NCI-H524 treated with DMSO at 0.1 percent for 48 hours (cell line): ENCODE results near the gene TPSB2.
A peak's percentile ranks its signal among the peaks of the same experiment; 100 is the strongest.
"Not testable (repeated sequence)": the region's sequence is repeated elsewhere in the genome, so short reads cannot be mapped to it uniquely, and the experiment has no call there.

ENCODE experiments used
- DNase-seq: peaks from one replicate; lab custom pipeline; 2025; lab: John Stamatoyannopoulos, UW

The TPSB2 gene

GRCh38 chr16:1200014-1200627, 29.9 kb downstream of the TPSB2 start:
- no peak for DNase-seq

GRCh38 chr16:1199347-1200013, 30.5 kb downstream of the TPSB2 start:
- DNase-seq, result no peak

- not testable (repeated sequence) for DNase-seq
Measured at GRCh38 chr16:1198671-1199346, 31.2 kb downstream of the TPSB2 start.

- DNase-seq, result no peak
Measured at GRCh38 chr16:1198194-1198593, 31.8 kb downstream of the TPSB2 start.

GRCh38 chr16:1197237-1197866, 32.6 kb downstream of the TPSB2 start:
- no peak for DNase-seq

GRCh38 chr16:1196494-1196893, 33.5 kb downstream of the TPSB2 start:
- DNase-seq, result no peak

- DNase-seq, result no peak
Measured at GRCh38 chr16:1195393-1195666, 34.7 kb downstream of the TPSB2 start.

GRCh38 chr16:1194665-1195392, 35.2 kb downstream of the TPSB2 start:
- no peak for DNase-seq

GRCh38 chr16:1193825-1194581, 36.0 kb downstream of the TPSB2 start:
- DNase-seq, result no peak

GRCh38 chr16:1193143-1193824, 36.7 kb downstream of the TPSB2 start:
- peak; percentile 2 for DNase-seq

- DNase-seq, result no peak
Measured at GRCh38 chr16:1192384-1193073, 37.5 kb downstream of the TPSB2 start.

GRCh38 chr16:1190789-1191188, 39.2 kb downstream of the TPSB2 start:
- not testable (repeated sequence) for DNase-seq

- no peak for DNase-seq
Measured at GRCh38 chr16:1189455-1189854, 40.5 kb downstream of the TPSB2 start.

- no peak for DNase-seq
Measured at GRCh38 chr16:1188432-1189189, 41.4 kb downstream of the TPSB2 start.

- DNase-seq, result not testable (repeated sequence)
Measured at GRCh38 chr16:1185460-1186207, 44.4 kb downstream of the TPSB2 start.

GRCh38 chr16:1184980-1185379, 45.0 kb downstream of the TPSB2 start:
- DNase-seq, result no peak

GRCh38 chr16:1184156-1184868, 45.7 kb downstream of the TPSB2 start:
- peak; percentile 10 for DNase-seq
